K562 (cell line): ENCODE measurements around the gene TCEANC. TPM values are rescaled to one million over a fixed set of nuclear protein-coding genes. Genes with fewer than 3 reads are reported as not detected.

Source experiments
- ATAC-seq: fragments of 200-7000 bp; cut with Tn5 transposase; 3 replicates; pipeline ENCODE4 v1.9.1; 2020; ENCODE audit warnings: moderate library complexity
- BruUV-seq: library from RNA; stranded (reverse); fragments of 400-500 nt; replicated peaks from 2 replicates; lab custom pipeline; 2021; lab: Mats Ljungman, UMichigan
- CTCF ChIA-PET: fragments of 300-600 bp; formaldehyde crosslinking; extraction: SDS; loops from one replicate; lab custom pipeline; 2021; ENCODE audit warnings: low intra/inter-chr PET ratio; lab: Yijun Ruan, JAX
- POLR2A ChIA-PET: fragments of 300-600, 350-650 bp; sonication (Branson Sonifier 250); formaldehyde crosslinking; extraction: SDS; loops from one replicate; lab custom pipeline; 2021; ENCODE audit warnings: antibody characterized with exemption, inconsistent platforms; lab: Yijun Ruan, JAX
- DNase-seq, 4 experiments: peaks; one replicate each; pipeline versions ENCODE4 v3.0.0 to v3.0.0-alpha.2; 2011 to 2018; ENCODE audit warnings: low spot score in 3 of 4, mixed read lengths in 3 of 4; ENCODE audit errors: extremely low read depth in 1 of 4
- FAIRE-seq: peaks from 2 replicates; lab custom pipeline; 2011; peaks lifted over from hg19 to GRCh38; lab: Jason Lieb, UNC
- H2AFZ ChIP-seq: 2 replicates; pipeline ENCODE4 v1.6.0; 2011; ENCODE audit warnings: low read depth, low read length, control low read depth, inconsistent platforms
- H3K27ac ChIP-seq: fragments of 200-600 bp; 3 replicates; pipeline ENCODE4 v1.8.0; 2011; ENCODE audit warnings: low read depth, mild to moderate bottlenecking, control low read depth, inconsistent platforms, low read length, moderate library complexity, mixed read lengths; ENCODE audit errors: extremely low read depth
- H3K27me3 ChIP-seq, 2 experiments: fragments of 300-600 bp in 1 of 2; 2 replicates in 1 of 2; 3 replicates in 1 of 2; pipeline versions ENCODE4 v1.6.0 to v1.8.0; 2011; ENCODE audit warnings: inconsistent platforms in 2 of 2, low read length in 2 of 2, mild to moderate bottlenecking in 1 of 2, mixed read lengths in 1 of 2, moderate library complexity in 1 of 2; ENCODE audit not compliant: control insufficient read depth in 2 of 2, insufficient read depth in 2 of 2
- H3K36me3 ChIP-seq: fragments of 300-600 bp; 3 replicates; pipeline ENCODE4 v1.8.0; 2011; ENCODE audit warnings: mild to moderate bottlenecking, low read length, inconsistent platforms; ENCODE audit not compliant: control insufficient read depth, insufficient read depth
- H3K4me1 ChIP-seq, 2 experiments: fragments of 200-600 bp in 1 of 2; replicated peaks in 1 of 2; 2 replicates in 1 of 2; 3 replicates in 1 of 2; pipeline versions ENCODE4 v1.5.1 to v1.8.0; 2011; ENCODE audit warnings: inconsistent platforms in 2 of 2, low read length in 2 of 2, mild to moderate bottlenecking in 1 of 2, mixed read lengths in 1 of 2, moderate library complexity in 1 of 2; ENCODE audit not compliant: control insufficient read depth in 2 of 2, insufficient read depth in 2 of 2
- H3K4me2 ChIP-seq: 2 replicates; pipeline ENCODE4 v1.6.1; 2011; ENCODE audit warnings: low read length, control low read depth, inconsistent platforms, mixed read lengths; ENCODE audit not compliant: insufficient read depth
- H3K4me3 ChIP-seq: fragments of 200-600 bp; sonication (generic), shearing (Covaris generic); 2 replicates; pipeline ENCODE4 v1.5.1; 2016; ENCODE audit warnings: control low read depth, inconsistent platforms
- H3K79me2 ChIP-seq: fragments of 200-600 bp; 3 replicates; pipeline ENCODE4 v1.8.0; 2011; ENCODE audit warnings: low read length, inconsistent platforms; ENCODE audit not compliant: control insufficient read depth, insufficient read depth
- H3K9ac ChIP-seq, 2 experiments: 2 replicates each; pipeline versions ENCODE4 v1.6.0 to v1.6.1; 2011; ENCODE audit warnings: low read depth in 2 of 2, low read length in 2 of 2, control low read depth in 1 of 2, inconsistent platforms in 1 of 2, mild to moderate bottlenecking in 1 of 2, mixed read lengths in 1 of 2; ENCODE audit not compliant: insufficient read depth in 1 of 2
- H3K9me1 ChIP-seq: one replicate; pipeline ENCODE4 v1.6.0; 2011; ENCODE audit warnings: inconsistent platforms, mild to moderate bottlenecking, low read length, moderate library complexity; ENCODE audit not compliant: control insufficient read depth, insufficient read depth
- H3K9me3 ChIP-seq: replicated peaks from 2 replicates; pipeline ENCODE4 v1.5.1; 2011; ENCODE audit warnings: low read depth, low read length, inconsistent platforms; ENCODE audit not compliant: control insufficient read depth, insufficient read depth
- H4K20me1 ChIP-seq: replicated peaks from 2 replicates; pipeline ENCODE4 v1.6.1; 2011; ENCODE audit warnings: low read length, inconsistent platforms, mixed read lengths; ENCODE audit not compliant: control insufficient read depth, insufficient read depth
- RNF2 ChIP-seq: sonication (generic); IDR thresholded peaks from 2 replicates; pipeline ENCODE4 v1.6.1; 2016
- ZBTB40 ChIP-seq, 2 experiments: fragments of 450-650 bp in 1 of 2; sonication (generic) in 1 of 2; formaldehyde crosslinking in 1 of 2; IDR thresholded peaks; 2 replicates each; pipeline versions ENCODE4 v1.7.1 to v1.9.0; 2016 to 2022; ENCODE audit warnings: inconsistent platforms in 1 of 2, mild to moderate bottlenecking in 1 of 2, missing genetic modification reagents in 1 of 2
- WGBS: fragments of 100-300 bp; shearing (Covaris generic); methylation state at CpG from one replicate; pipeline ENCODE4 v1.1.6; 2016; ENCODE audit warnings: low coverage, mixed read lengths; ENCODE audit not compliant: insufficient coverage; ENCODE audit errors: missing lambda C conversion rate; 5-methylcytosine and 5-hydroxymethylcytosine counted together
- in situ Hi-C: fragments of 300-500 bp; cut with MboI; formaldehyde crosslinking; loops from 4 replicates; pipeline ENCODE4 v1.15.0; 2018; ENCODE audit warnings: inconsistent platforms, mixed read lengths
- intact Hi-C: fragments of 100-400 bp; cut with micrococcal nuclease; formaldehyde crosslinking; loops from 2 replicates; pipeline ENCODE4 v1.14.2; 2022
- polyA plus RNA-seq, 8 experiments: library from polyadenylated mRNA; depleted of rRNA in 4 of 8; stranded (reverse) in 5 of 8; unstranded in 3 of 8; fragments of >200 nt; fragmentation: Nextera tagmentation in 2 of 8; fragmentation: Illumina TruSeq in 1 of 8; extraction: Ambion mirVana in 2 of 8; extraction: Trizol in 1 of 8; gene quantifications; 2 replicates each; pipeline versions ENCODE4 v1.2.1 to v1.2.3, GENCODE V29; 2011 to 2014; ENCODE audit warnings: inconsistent platforms in 1 of 8, missing spikeins in 1 of 8
- total RNA-seq, 7 experiments: library from RNA; depleted of rRNA in 6 of 7; stranded (reverse); fragments of >200 nt in 6 of 7; fragmentation: Illumina TruSeq in 2 of 7; extraction: Trizol in 2 of 7; gene quantifications; 2 replicates each; pipeline versions ENCODE4 v1.2.1 to v1.2.3, GENCODE V29; 2011 to 2021; ENCODE audit warnings: low replicate concordance in 1 of 7

TCEANC gene
- total and polyA plus RNA-seq, 9 of the 15 experiments (the other 6 are each of a cell fraction or from before 2014, with no cell fraction given) = 1.2 to 2.8 (median 2.0) TPM

- intact Hi-C loops = no loop called here
Observed at GRCh38 chrX:13622401-13622964, 30.5 kb upstream of the TCEANC start.

More at GRCh38 chrX:13622401-13622964, 30.5 kb upstream of the TCEANC start:
- H3K9me3 ChIP-seq = no peaks in the 10 kb centered on the region
- FAIRE-seq = no peak
- no peak for ATAC-seq
- no peak overlapping the region for H3K27ac ChIP-seq
- TF ChIP-seq ZBTB40 (IDR thresholded peaks at IDR 0.05) (peak; percentile 86), ZBTB40 (CRISPR knock-in tag; IDR thresholded peaks at IDR 0.05) (peak; percentile 77), RNF2 (no peak)
- no peaks in the 10 kb centered on the region for H3K9me1 ChIP-seq
- no peaks in the 10 kb centered on the region for H3K79me2 ChIP-seq
- BruUV-seq = no TSS peak
- no peak for DNase-seq
- CTCF ChIA-PET = no interaction called here
- in situ Hi-C loops = no loop called here
- H3K36me3 ChIP-seq = no peaks in the 10 kb centered on the region
- no peak overlapping the region for H2AFZ ChIP-seq
- no peak overlapping the region for H3K4me2 ChIP-seq
- POLR2A ChIA-PET = interaction anchor here (0.6 kb wide), 1 partner anchor 48 kb away, joined by 3 read pairs; no protein-coding TSS in a partner anchor
- WGBS = 10% methylated on average over 3 of the region's 3 CpGs
- no peak overlapping the region for H3K4me3 ChIP-seq
- H3K27me3 ChIP-seq = peaks cover 2 to 5% of the 10 kb centered on the region in 2 experiments; a peak in 4 of 5 replicates
- no peak overlapping the region for H3K9ac ChIP-seq
- no peaks in the 10 kb centered on the region for H3K4me1 ChIP-seq
- no peaks in the 10 kb centered on the region for H4K20me1 ChIP-seq
